ENCODE measurements around the gene TRIM66.

DNA sequence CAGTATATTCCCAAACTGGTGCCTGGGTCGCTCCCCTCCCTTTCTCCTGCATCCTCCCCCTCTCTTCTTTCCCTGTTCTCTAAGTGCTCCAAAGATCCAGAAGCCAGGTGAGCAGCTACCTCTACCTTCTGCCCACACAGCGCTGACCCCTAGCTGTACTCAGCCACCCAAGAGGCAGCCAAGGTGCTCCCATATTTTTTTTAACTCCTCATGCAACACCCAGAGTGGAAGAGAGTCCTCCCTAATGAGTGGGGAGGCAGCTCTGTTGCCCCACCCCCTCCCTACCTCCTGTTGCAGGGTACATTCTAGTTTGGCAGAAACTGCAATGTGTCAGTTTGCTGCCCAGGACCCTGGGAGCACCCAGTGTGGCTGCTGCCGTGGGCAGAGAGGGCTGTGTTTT lies 40.3 kb upstream of the TRIM66 start:
- TF ChIP-seq, protein P1, sequence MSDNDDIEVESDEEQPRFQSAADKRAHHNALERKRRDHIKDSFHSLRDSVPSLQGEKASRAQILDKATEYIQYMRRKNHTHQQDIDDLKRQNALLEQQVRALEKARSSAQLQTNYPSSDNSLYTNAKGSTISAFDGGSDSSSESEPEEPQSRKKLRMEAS (IDR thresholded peaks at IDR 0.05) = no peak
- TF ChIP-seq, protein P2, sequence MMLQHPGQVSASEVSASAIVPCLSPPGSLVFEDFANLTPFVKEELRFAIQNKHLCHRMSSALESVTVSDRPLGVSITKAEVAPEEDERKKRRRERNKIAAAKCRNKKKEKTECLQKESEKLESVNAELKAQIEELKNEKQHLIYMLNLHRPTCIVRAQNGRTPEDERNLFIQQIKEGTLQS (IDR thresholded peaks at IDR 0.05) = no peak
- TF ChIP-seq, protein P3, sequence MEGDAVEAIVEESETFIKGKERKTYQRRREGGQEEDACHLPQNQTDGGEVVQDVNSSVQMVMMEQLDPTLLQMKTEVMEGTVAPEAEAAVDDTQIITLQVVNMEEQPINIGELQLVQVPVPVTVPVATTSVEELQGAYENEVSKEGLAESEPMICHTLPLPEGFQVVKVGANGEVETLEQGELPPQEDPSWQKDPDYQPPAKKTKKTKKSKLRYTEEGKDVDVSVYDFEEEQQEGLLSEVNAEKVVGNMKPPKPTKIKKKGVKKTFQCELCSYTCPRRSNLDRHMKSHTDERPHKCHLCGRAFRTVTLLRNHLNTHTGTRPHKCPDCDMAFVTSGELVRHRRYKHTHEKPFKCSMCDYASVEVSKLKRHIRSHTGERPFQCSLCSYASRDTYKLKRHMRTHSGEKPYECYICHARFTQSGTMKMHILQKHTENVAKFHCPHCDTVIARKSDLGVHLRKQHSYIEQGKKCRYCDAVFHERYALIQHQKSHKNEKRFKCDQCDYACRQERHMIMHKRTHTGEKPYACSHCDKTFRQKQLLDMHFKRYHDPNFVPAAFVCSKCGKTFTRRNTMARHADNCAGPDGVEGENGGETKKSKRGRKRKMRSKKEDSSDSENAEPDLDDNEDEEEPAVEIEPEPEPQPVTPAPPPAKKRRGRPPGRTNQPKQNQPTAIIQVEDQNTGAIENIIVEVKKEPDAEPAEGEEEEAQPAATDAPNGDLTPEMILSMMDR (IDR thresholded peaks at IDR 0.05; ENCODE audit: low read depth, low read length, missing input control) = no peak
- TF ChIP-seq TAF1 (conservative IDR thresholded peaks at IDR 0.05) (no peak), SP1 (IDR thresholded peaks at IDR 0.05) (no peak), JUND (IDR thresholded peaks at IDR 0.05) (no peak), RAD21 (IDR thresholded peaks at IDR 0.05) (no peak), FOXA1 (IDR thresholded peaks at IDR 0.05) (no peak), NR2F2 (IDR thresholded peaks at IDR 0.05) (no peak), GABPA (IDR thresholded peaks at IDR 0.05 in 1 of 2, conservative IDR thresholded peaks at IDR 0.05 in 1 of 2) (no peak), EGR1 (IDR thresholded peaks at IDR 0.05; ENCODE audit: low read depth in 2 of 2) (no peak), YY1 (IDR thresholded peaks at IDR 0.05) (no peak), FOXA2 (IDR thresholded peaks at IDR 0.05) (no peak)
- TF ChIP-seq, protein P4, sequence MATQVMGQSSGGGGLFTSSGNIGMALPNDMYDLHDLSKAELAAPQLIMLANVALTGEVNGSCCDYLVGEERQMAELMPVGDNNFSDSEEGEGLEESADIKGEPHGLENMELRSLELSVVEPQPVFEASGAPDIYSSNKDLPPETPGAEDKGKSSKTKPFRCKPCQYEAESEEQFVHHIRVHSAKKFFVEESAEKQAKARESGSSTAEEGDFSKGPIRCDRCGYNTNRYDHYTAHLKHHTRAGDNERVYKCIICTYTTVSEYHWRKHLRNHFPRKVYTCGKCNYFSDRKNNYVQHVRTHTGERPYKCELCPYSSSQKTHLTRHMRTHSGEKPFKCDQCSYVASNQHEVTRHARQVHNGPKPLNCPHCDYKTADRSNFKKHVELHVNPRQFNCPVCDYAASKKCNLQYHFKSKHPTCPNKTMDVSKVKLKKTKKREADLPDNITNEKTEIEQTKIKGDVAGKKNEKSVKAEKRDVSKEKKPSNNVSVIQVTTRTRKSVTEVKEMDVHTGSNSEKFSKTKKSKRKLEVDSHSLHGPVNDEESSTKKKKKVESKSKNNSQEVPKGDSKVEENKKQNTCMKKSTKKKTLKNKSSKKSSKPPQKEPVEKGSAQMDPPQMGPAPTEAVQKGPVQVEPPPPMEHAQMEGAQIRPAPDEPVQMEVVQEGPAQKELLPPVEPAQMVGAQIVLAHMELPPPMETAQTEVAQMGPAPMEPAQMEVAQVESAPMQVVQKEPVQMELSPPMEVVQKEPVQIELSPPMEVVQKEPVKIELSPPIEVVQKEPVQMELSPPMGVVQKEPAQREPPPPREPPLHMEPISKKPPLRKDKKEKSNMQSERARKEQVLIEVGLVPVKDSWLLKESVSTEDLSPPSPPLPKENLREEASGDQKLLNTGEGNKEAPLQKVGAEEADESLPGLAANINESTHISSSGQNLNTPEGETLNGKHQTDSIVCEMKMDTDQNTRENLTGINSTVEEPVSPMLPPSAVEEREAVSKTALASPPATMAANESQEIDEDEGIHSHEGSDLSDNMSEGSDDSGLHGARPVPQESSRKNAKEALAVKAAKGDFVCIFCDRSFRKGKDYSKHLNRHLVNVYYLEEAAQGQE (IDR thresholded peaks at IDR 0.05) = no peak

All from liver (tissue), 3 donors.